AG04449 (cell line): ENCODE data around the gene BPIFB3.

Source experiments
- CTCF ChIA-PET: fragments of 350-600 bp; formaldehyde crosslinking; extraction: SDS; loops from one replicate; lab custom pipeline; 2021; ENCODE audit warnings: antibody characterized with exemption; lab: Yijun Ruan, JAX
- POLR2A ChIA-PET: fragments of 400-600, 350-600 bp; formaldehyde crosslinking; extraction: SDS; loops from one replicate; lab custom pipeline; 2020; ENCODE audit warnings: antibody characterized with exemption, inconsistent platforms; lab: Yijun Ruan, JAX
- DNase-seq: peaks from one replicate; pipeline ENCODE4 v3.0.0-alpha.2; 2010; ENCODE audit warnings: low read depth, low spot score
- H3K4me3 ChIP-seq: 2 replicates; pipeline ENCODE4 v1.5.1; 2011; ENCODE audit warnings: low read depth, mild to moderate bottlenecking, control low read depth, low read length
- TF ChIP-seq, protein P1 (sequence below): IDR thresholded peaks from one replicate; pipeline ENCODE4 v1.5.1; 2011; ENCODE audit warnings: mild to moderate bottlenecking, moderate library complexity, low read length, control low read depth, inconsistent platforms; ENCODE audit not compliant: insufficient read depth; ENCODE audit errors: missing control alignments

BPIFB3 gene

GRCh38 chr20:33016581-33017109 lies 37.1 kb upstream of the BPIFB3 start:
- POLR2A ChIA-PET, result no interaction called here
- no peak for DNase-seq
- H3K4me3 ChIP-seq, result no peak overlapping the region
- CTCF ChIA-PET, result no interaction called here
- TF ChIP-seq, protein P1, sequence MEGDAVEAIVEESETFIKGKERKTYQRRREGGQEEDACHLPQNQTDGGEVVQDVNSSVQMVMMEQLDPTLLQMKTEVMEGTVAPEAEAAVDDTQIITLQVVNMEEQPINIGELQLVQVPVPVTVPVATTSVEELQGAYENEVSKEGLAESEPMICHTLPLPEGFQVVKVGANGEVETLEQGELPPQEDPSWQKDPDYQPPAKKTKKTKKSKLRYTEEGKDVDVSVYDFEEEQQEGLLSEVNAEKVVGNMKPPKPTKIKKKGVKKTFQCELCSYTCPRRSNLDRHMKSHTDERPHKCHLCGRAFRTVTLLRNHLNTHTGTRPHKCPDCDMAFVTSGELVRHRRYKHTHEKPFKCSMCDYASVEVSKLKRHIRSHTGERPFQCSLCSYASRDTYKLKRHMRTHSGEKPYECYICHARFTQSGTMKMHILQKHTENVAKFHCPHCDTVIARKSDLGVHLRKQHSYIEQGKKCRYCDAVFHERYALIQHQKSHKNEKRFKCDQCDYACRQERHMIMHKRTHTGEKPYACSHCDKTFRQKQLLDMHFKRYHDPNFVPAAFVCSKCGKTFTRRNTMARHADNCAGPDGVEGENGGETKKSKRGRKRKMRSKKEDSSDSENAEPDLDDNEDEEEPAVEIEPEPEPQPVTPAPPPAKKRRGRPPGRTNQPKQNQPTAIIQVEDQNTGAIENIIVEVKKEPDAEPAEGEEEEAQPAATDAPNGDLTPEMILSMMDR, result no peak

DNA sequence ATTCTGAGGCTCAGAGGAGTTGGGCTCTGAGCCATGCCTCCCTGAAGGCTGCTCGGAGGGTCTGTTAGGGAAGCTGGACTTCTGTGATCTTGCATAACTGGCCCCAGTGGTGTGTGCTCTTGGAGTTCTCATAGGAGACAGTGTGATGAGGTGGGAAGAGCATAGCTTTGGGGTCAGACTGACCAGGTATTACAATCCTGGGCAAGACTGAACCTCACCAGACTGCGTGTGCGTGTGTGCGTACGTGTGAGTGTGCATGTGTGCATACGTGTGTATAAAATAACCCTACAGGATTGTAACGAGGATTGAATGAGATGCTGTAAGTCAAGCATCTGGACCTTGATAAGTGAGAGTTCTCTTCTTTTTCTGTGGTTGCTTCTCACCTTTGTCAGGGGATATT lies 36.2 kb upstream of the BPIFB3 start:
- no peak overlapping the region for H3K4me3 ChIP-seq
- no peak for DNase-seq
- TF ChIP-seq, protein P1, result no peak
- POLR2A ChIA-PET, result no interaction called here
- CTCF ChIA-PET, result no interaction called here

GRCh38 chr20:33018169-33018931 lies 35.4 kb upstream of the BPIFB3 start:
- TF ChIP-seq, protein P1, result no peak
- DNase-seq, result no peak
- no peak overlapping the region for H3K4me3 ChIP-seq
- CTCF ChIA-PET, result no interaction called here
- POLR2A ChIA-PET, result no interaction called here

DNA sequence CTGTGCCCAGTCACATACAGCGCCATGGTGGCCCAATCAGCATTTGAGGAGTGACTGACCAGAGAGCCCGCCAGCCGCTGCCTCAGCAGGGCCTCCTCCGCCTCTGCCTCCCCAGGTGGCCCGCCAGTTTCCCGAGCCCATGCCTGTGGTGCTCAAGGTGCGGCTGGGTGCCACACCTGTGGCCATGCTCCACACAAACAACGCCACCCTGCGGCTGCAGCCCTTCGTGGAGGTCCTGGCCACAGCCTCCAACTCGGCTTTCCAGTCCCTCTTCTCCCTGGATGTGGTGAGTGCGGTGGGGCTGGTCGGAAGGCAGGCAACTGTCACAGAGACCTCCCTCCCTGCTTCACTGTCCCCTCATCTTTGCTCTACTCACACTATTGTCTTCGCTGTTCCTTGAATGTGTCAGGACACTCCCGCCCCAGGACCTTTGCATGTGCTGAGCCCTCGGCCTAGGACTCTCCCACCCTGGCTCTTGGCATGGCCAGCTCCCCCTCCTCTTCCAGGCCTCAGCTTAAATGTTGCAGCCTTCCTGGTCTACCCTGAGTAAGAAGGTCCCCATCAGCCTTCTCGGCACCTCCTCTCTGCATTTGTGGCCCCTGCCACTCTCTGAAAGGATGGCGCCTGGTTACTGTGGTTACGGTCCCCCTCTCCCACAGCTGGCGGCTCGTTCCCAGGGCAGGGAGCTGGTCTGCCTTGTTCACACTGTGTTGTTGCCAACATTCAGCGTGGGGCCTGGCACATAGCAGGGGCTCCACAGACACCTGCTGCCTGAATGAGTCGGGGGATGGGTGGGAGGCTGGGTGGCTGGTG lies 34.0 kb upstream of the BPIFB3 start:
- DNase-seq, result no peak
- CTCF ChIA-PET, result no interaction called here
- TF ChIP-seq, protein P1, result no peak
- H3K4me3 ChIP-seq, result no peak overlapping the region
- POLR2A ChIA-PET, result no interaction called here

- no peak overlapping the region for H3K4me3 ChIP-seq
- ChIA-PET POLR2A (no interaction called here), CTCF (no interaction called here)
- TF ChIP-seq, protein P1, result no peak
- DNase-seq, result no peak
Observed at GRCh38 chr20:33020278-33021161, 33.2 kb upstream of the BPIFB3 start.
